Stimulated activated CD8-positive, alpha-beta memory T cell treated with anti-CD3 and anti-CD28 coated beads, Interleukin-15, amount 100 ng/mL, for 48 hours (primary cell): Measurements from ENCODE around the gene SEBOX.

Experiments used
- DNase-seq, 2 donors: peaks; one replicate each; pipeline ENCODE4 v3.0.0-alpha.2; 2020; ENCODE audit warnings: low read depth in 2 of 2

Gene SEBOX

DNA sequence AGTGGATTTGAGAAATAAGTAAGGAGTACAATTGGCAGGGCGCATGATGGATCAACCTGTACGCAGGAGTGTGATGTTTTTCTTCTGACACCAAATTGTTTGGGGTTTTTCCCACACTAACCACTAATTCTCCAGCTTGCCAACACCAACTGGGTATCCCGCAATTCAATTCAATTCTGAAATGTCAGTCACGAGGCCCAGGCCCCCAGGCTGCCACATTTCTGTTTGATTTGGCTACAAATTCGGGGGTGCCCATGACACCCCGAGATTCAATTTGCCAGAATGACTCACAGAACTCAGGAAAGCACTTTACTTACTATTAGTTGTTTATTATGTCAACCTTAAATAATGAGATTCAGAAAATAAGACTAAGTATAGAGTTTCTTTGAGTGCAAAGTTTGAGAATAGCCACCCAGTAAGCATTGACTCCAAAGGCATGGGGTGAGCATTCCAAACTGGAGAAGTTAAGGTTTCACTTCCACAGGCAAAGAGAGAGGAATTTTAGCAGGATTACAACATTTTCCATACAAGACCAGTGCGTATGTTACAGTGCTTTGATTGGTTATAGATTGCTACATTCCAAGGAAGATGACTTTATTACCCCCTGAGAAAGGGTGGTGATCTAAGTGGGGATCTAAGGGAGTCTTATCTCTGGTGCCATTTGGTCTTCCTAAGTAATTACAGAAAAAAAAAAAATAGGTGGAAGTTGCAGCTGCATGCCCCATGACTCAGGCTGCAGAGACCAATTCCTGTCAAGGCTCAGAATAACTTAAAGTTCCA is 29.5 kb upstream of the SEBOX start:
- DNase-seq = no peak

DNA sequence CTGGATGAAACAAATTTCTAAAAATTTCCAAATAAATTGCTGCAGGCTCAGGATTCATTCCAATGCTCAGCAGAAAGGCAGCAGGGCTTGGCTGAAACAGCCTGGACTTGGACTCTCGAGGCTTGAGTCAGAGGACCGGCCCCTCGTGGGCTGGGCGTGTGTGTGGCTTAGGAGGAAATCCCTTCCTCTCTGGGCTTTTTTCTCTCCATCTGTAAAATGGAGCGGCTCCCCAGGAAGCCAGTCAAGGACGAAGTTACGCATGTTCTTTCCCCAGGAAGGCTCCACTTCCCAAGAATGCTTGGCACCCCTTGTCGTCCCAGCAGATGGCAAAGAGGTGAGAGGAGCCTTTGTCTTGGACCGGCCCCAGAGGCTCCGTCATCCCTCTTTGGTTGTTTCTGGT is 27.5 kb upstream of the SEBOX start:
- no peak for DNase-seq

DNA sequence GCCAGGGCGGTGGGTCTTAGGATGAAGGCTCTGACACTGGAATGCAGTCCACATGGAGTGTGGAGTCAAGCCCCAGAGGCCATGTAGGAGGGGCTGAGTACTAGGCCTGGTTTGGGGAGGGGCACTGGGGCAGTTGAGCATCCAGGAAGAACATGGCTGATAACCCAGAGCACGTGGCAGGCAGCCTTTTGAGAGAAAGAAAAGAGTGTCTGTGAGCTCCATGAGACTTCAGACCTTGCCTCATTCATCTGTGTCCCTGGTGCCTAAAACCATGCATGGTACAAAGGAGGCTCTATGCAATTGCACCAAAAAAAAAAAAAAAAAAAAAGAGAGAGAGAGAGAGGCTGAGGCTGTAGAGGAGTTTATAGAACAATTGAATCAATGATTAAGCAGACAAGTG is 26.4 kb upstream of the SEBOX start:
- DNase-seq = no peak

DNA sequence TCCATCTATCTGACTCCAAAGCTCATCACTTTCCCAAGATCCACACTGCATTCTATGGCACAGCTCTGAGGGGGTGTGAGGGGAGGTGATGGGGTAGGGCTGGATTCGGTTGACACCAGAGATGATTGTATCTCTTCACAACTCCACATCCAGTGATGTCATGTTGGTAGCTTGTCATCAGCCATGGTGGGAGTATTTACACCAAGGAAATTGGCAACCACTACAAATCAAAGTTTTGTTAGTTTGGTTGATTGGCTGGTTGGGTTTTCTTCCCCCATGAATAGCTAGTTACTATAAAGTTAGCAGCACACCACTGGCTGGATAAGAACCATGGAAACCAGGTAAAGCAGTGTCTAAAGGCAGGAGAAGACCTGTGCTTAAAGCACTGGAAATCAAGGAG is 26.0 kb upstream of the SEBOX start:
- no peak for DNase-seq

DNA sequence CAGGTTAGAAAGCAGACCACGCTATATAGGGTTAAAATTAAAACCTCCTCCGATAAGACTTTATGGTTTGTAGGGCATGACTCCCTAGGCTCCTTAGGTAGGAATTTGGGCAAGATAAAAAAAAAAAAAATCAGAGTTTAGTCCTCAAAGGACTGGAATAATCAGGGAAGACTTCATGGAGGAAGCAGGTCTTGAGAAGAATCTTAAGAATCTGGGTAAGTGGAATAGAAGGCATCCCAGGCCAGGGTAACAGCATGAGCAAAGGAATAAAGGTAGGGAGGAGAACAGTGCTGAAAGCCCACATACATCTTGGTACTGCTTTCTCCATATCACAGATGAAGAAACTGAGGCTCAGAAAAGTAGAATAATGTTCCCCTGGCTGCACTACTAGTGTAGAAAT is 25.6 kb upstream of the SEBOX start:
- no peak for DNase-seq

DNA sequence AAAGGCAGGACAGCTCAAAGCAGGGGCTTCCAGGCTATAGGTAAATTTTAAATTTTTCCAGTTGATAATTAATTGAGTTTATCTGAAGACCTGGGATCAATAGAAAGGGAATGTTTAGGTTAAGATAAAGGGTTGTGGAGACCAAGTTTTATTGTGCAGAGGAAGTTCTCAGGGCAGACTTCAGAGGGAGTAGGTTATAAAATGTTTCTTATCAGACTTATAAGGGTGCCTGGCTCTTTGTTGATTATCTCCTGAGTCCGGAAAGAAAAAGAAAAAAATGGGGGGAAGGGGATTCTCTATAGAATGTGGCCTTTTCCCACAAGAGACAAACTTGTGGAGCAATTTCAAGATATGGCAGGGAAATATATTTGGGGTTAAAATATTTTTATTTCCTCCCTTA is 25.1 kb upstream of the SEBOX start:
- no peak for DNase-seq

DNA sequence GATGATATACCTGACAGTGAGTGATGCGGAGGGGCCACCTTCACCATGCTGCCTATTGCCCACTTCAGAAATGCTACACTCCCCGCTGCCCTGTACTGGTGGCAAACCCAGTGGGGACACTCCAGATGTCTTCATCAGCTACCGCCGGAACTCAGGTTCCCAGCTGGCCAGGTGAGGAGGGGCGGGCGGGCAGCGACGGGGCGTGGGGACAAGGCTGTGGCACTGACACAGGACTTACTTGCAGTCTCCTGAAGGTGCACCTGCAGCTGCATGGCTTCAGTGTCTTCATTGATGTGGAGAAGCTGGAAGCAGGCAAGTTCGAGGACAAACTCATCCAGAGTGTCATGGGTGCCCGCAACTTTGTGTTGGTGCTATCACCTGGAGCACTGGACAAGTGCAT is 23.1 kb upstream of the SEBOX start:
- no peak for DNase-seq

DNA sequence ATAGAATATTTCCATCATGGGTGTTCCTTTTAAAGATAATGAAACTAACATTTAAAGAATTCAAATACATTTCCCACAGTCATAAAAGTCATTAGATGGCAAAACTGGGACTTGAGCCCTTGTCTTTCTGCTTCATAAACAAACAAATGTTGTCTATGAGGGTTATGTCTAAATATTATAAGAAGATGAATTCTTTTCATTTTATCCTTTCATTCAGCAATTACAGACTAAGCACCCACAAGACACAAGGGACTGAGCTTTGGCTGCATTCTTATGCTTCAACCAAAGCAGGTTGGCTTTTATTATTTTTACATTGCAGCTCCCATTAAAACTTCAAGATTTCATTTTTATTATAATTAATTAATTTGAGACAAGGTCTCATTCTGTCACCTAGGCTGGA is 21.4 kb upstream of the SEBOX start:
- no peak for DNase-seq

DNA sequence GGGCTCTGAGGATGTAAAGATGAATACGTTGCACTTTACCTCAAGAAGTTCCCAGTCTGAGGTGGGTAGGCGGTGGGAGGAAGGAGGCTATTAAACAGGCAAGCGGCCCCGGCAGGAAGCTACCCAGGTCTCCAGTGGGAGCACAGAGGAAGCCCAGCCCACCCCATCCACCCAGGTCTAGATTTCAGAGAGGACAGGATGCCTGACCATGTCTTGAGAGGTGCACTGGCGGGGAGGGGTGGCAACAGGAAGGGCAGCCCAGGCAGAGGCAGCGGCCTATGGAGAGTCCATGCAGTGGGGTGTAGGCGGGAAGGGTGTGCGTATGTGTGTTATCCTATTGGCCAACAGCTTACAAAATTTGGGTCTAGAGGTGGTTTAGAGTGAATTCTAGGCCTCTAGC is 20.4 kb upstream of the SEBOX start:
- no peak for DNase-seq

DNA sequence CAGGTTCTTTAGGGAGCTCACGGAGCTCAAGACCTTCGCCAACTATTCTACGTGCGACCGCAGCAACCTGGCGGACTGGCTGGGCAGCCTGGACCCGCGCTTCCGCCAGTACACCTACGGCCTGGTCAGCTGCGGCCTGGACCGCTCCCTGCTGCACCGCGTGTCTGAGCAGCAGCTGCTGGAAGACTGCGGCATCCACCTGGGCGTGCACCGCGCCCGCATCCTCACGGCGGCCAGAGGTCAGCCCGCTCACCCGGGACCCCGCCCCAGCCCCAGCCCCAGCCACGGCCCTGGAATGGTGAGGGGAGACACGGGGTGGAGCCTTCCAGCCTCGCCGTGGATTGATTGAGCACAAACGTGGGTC is 20.0 kb upstream of the SEBOX start:
- DNase-seq = no peak

DNA sequence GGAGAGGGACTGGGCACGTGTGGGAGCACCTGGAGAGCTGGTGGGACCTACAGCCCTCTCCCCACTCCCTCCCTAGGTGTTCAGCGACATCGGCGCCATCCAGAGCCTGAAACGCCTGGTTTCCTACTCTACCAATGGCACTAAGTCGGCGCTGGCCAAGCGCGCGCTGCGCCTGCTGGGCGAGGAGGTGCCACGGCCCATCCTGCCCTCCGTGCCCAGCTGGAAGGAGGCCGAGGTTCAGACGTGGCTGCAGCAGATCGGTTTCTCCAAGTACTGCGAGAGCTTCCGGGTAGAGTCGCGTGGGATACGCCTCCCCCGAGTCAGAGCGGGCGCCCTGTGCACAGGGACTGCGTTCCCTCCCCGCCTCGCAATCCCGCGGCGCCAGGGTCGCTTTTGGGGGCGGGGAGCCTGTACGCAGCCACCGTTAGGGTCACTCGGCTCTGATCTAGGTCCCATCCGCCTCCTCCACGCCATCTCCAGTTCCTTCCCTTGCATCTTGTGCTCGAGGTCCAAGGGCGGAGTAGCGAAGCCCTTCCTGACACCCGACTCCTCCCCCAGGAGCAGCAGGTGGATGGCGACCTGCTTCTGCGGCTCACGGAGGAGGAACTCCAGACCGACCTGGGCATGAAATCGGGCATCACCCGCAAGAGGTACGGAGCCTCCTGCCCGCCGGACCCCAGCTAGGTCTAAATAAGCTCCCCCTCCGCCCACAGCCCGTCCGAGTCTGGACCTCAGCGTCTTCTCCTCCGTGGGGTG is 19.5 kb upstream of the SEBOX start:
- DNase-seq = peak; percentile 48 to 58

DNA sequence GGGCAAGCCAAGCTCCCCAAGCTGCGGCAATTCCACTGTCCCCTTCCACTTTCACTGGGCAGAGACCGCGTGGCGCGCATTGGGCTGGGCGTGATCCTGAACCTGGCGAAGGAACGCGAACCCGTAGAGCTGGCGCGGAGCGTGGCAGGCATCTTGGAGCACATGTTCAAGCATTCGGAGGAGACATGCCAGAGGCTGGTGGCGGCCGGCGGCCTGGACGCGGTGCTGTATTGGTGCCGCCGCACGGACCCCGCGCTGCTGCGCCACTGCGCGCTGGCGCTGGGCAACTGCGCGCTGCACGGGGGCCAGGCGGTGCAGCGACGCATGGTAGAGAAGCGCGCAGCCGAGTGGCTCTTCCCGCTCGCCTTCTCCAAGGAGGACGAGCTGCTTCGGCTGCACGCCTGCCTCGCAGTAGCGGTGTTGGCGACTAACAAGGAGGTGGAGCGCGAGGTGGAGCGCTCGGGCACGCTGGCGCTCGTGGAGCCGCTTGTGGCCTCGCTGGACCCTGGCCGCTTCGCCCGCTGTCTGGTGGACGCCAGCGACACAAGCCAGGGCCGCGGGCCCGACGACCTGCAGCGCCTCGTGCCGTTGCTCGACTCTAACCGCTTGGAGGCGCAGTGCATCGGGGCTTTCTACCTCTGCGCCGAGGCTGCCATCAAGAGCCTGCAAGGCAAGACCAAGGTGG is 16.3 kb upstream of the SEBOX start:
- DNase-seq = no peak

DNA sequence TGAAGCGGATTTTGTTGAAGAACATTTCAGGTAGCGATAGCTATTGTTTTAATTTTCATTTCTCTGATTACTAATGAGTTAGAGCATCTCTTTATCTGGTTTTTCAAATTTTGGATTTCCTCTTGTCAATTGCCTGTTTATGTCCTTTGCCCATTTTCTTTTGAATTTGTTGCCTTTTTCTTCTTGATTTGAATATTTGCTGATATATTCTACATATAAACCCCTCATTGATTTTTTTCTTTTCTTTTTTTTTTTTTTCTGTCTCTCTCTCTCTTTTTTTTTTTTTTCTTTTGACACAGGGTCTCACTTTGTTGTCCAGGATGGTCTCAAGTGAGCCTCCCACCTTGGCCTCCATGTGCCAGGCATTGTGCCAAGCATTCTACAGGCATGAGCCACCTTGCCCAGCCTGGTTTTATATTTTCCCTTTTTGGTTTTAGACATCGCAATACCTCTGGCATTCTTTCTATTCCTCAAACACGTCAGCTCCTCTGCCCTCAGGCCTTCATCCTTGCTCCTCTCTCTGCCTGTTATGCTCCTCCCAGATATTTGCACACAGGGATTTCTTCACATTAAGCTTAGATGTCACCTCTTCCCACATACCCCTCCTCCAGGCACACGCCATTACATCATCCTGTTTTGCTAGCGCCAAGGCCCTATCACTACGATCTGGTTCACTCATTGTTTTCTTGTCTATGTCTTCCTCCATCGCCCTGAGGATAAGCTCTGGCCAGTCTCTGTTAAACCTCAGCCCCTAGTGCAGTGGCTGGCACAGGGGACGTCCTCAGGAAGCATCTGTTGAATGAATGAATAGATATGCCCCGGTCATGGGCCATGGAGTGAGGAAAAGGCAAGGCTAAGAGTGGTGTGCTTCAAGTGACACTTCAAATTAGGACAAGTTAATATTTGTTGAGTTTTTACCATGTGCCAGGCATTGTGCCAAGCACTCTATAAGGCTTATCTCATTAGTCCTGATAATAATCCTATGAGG is 15.1 kb upstream of the SEBOX start:
- no peak for DNase-seq

DNA sequence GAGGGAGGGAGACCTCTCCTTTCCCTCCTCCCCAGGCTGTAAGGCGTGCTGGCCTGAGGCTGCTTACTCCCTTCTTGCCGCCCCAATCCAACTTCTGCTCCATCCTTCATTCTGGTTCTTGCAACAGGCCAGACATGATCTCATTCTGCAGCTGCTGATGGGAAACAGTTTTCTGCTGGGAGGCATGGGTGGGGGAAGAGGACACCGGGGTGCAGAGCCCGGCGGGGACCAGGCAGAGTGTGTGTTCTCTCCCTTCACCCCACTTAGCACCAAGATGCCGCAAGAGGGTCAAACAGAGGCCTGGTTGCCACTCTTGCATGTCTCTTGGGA is 7.9 kb upstream of the SEBOX start:
- no peak for DNase-seq

DNA sequence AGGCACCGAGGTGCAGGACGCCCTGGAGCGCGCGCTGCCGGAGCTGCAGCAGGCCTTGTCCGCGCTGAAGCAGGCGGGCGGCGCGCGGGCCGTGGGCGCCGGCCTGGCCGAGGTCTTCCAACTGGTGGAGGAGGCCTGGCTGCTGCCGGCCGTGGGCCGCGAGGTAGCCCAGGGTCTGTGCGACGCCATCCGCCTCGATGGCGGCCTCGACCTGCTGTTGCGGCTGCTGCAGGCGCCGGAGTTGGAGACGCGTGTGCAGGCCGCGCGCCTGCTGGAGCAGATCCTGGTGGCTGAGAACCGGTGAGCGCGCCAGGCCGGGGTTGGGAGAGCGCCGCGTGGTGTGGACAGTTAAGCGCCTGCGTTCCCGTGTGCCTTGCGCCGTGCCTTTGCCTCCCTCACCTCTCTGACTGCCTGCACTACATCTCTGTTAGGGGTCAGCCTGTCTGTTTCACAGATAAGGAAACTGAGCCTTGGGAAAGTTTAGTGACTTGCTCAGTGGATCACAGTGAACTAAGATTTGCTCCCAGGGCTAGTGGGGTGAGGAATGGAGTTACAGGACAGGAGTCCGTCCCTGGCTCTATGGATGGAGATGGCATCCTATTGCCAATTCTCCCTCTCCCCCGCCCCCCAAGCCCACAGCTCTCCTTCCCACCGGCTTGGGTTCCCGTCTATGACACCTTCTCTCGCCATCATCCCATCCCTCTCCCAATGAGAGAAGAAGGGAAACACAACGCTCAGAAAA is 7.4 kb upstream of the SEBOX start:
- DNase-seq = no peak

DNA sequence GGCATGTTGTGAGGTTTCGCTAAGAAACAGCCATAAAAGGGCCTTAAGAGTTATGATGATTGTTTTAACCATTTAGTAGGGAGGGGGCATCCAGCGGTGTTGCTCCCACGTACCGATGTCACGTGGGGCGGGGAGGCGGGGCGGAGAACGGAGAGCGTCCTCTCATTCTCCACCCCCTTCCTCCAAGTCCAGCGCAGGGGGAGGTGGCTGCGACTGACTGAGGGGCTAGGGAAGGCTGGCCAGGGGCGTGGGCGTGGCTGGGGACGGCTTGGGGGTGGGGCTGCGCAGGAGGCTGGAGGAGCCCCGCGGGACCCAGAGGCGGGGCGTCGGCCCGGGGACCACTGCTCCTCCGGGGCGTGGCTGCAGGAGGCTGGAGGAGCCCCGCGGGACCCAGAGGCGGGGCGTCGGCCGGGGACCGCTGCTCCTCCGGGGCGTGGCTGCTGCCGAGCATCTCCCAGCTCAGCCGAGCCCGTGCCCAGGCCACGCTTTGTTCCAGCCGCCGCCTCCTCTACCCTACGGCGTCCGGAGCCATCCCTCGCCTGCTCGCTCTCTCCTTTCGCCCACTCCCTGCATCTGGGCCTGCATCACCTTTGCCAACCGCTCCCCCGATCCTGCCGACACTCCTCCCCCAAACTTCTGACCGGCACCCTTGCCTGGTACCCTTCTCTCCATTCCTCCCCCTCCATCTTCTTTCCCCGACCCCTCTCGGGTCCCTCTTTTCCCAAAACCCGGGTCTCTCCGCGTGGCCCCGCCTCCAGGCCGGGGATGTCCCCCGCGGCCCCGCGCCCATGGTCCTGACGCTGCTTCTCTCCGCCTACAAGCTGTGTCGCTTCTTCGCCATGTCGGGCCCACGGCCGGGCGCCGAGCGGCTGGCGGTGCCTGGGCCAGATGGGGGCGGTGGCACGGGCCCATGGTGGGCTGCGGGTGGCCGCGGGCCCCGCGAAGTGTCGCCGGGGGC is 6.5 kb upstream of the SEBOX start, which contains the start of gene SARM1:
Gene SARM1, plus strand, starts transcription at position 450 of the 958 bp plus-strand sequence. Its CDS starts 339 bp downstream, at position 789.
- DNase-seq = peak; percentile 84 to 88

DNA sequence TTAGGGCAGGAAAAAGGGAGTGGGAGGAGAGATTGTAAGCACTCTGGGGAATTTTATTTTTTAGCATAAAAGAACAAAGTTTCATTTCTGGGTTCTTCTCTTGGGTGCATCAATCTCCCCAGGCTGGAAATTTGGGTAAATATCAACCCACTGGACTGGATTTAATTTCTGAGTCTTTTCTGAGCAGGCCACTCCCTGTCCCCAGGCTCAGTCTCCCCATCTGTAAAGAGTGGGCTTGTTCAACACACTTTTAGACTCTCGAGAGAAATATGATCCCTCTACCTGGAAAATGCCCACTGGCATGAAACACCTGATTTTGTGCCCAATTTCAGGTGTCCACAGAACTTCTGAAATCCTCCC is 5.7 kb upstream of the SEBOX start:
- DNase-seq = no peak

DNA sequence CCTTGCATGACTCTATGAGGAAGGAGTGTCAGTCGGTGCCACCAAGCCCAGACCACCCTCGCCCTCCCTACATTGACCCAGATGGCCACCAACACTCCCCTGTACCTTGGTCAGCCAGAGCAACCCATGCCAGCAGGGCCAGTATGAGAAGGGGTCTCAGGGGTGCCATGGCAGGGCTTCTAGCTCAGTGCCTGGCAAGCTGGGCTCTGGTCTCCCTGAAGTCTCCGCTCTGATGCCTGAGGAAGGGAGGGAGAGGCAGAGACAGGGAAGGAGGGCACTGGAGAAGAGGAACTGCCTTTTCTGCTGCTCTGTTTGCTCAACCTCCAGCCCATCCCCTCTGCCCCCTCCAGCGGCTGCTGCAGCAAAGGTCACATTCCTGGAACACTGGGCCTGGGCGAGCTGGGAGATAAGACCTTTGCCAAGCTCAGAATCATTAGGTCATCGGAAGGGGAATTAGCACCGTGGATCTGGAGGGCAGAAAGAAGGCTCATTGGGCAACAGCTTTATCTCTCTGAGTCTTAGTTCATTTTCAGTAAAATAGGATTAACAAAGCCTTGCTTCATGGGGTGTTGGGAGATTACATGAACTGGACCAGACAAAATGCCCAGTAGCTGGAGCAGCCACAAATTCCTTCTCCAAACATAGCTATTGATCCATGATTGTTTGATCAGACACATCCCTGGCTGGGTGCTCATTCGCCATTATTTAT is 5.2 kb upstream of the SEBOX start, which contains the start of gene VTN:
Gene VTN, minus strand, starts transcription at position 273 of the 709 bp plus-strand sequence. Its CDS starts 104 bp downstream, at position 169.
- DNase-seq = no peak

DNA sequence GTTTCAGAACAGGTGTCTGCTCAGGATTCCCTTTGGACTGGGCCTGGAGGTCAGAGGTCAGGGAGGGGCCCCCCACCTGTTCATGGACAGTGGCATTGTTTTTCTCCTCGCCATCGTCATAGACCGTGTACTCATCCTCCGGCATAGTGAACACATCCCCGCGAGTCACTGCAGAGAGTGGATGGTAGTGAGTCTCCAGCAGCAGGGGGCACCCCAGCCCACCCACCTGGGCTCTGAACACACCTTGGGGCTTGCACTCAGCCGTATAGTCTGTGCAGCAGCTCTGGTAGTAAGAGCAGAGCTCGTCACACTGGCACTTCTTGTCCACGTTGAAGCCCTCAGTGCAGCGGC is 4.7 kb upstream of the SEBOX start:
- DNase-seq = no peak
